ENCODE results near the gene CD200R1. TPM values are rescaled to one million over a fixed set of nuclear protein-coding genes. Genes with fewer than 3 reads are reported as not detected.

CD200R1 gene
- total and polyA plus RNA-seq, 2 of the 4 experiments (the other 2 are of a cell fraction) = under 0.01 to 0.05 TPM

- H2AFZ ChIP-seq (replicated peaks; ENCODE audit: low read length, poor library complexity) = no peak overlapping the region
- H2BK120ac ChIP-seq (ENCODE audit: low read depth, low read length) = no peak overlapping the region
- H2BK15ac ChIP-seq (ENCODE audit: low read depth, low read length) = no peak overlapping the region
- H4K5ac ChIP-seq (ENCODE audit: low read depth, low read length) = no peak overlapping the region
- H3K18ac ChIP-seq (ENCODE audit: low read depth, low read length) = no peak overlapping the region; the same call in 1 of the 2 replicates
- in situ Hi-C loops (cut with MboI; ENCODE audit: low sequenced_read_pairs) (loop anchor here (25.0 kb wide), 1 partner anchor 665 kb away; no protein-coding TSS in a partner anchor), intact Hi-C loops (cut with micrococcal nuclease) (no loop called here), dilution Hi-C loops (cut with HindIII; ENCODE audit: low sequenced_read_pairs, unreplicated experiment) (loop anchor here (25.0 kb wide), 1 partner anchor 390 kb away; no protein-coding TSS in a partner anchor)
- DNase-seq = no peak
- H3K23ac ChIP-seq (ENCODE audit: low read depth, low read length) = no peak overlapping the region
- H2BK20ac ChIP-seq (ENCODE audit: low read depth, low read length) = no peak overlapping the region
- no peak for ATAC-seq (ENCODE audit: low read depth)
- H2AK9ac ChIP-seq (replicated peaks; ENCODE audit: low read depth, low read length, poor library complexity) = no peak overlapping the region
- CTCF ChIA-PET = no interaction called here
- no peak overlapping the region for H3K14ac ChIP-seq (replicated peaks; ENCODE audit: low read depth, low read length)
- POLR2A ChIA-PET (ENCODE audit: unreplicated experiment) = no interaction called here
- no peaks in the 10 kb centered on the region for H3K36me3 ChIP-seq (ENCODE audit: control insufficient read depth, insufficient read depth, low read length)
- H3K9me1 ChIP-seq (ENCODE audit: insufficient read depth, low read length) = peaks cover 4% of the 10 kb centered on the region; the same call in 1 of the 2 replicates
- H4K8ac ChIP-seq (ENCODE audit: low read depth in 2 of 2, low read length in 2 of 2) = no peak overlapping the region
- H3K4me3 ChIP-seq (ENCODE audit: insufficient read depth, low read depth, low read length) = no peak overlapping the region
- no peak for TF ChIP-seq RFX5 (IDR thresholded peaks at IDR 0.05; ENCODE audit: low read depth, low read length)
- H3K56ac ChIP-seq (ENCODE audit: extremely low read depth, insufficient read depth, low read length) = no peak overlapping the region
- no peak overlapping the region for H2BK5ac ChIP-seq (ENCODE audit: low read depth, low read length, poor library complexity, severe bottlenecking)
- no peaks in the 10 kb centered on the region for H4K20me1 ChIP-seq (ENCODE audit: insufficient read depth, low read length)
- H4K91ac ChIP-seq (ENCODE audit: insufficient read depth, low read depth, low read length) = no peak overlapping the region
- no peak overlapping the region for H3K4me2 ChIP-seq (ENCODE audit: low read depth, low read length)
- no peak overlapping the region for H3K4ac ChIP-seq (ENCODE audit: low read depth, low read length)
- no peaks in the 10 kb centered on the region for H3K79me1 ChIP-seq (ENCODE audit: low read depth in 1 of 2, low read length in 2 of 2)
- BruUV-seq (replicated peaks) = no TSS peak
- no peak overlapping the region for H2AK5ac ChIP-seq (ENCODE audit: low read depth, low read length)
- no peak overlapping the region for H3K9ac ChIP-seq (ENCODE audit: low read depth, low read length)
- peaks cover 4% of the 10 kb centered on the region for H3K27me3 ChIP-seq (ENCODE audit: control insufficient read depth, insufficient read depth, low read length)
- WGBS, 2 experiments (ENCODE audit: extremely low coverage in 2 of 2, insufficient read length in 1 of 2) = no CpG with 5 or more reads among the region's 2 CpGs
- no peak overlapping the region for H3K27ac ChIP-seq (ENCODE audit: insufficient read depth, low read length)
- H3K4me1 ChIP-seq (ENCODE audit: control insufficient read depth, insufficient read depth, low read length) = peaks cover 3% of the 10 kb centered on the region
- H3K9me3 ChIP-seq (ENCODE audit: control insufficient read depth, insufficient read depth, low read length) = no peaks in the 10 kb centered on the region
These were observed 2.0 kb upstream of the CD200R1 start for GRCh38 chr3:112976953-112977352.
